Measurements from ENCODE around the gene SMIM20.

- no peak for TF ChIP-seq CTCF (IDR thresholded peaks at IDR 0.05)
- no peak for TF ChIP-seq POLR2A (IDR thresholded peaks at IDR 0.05)
These were observed 7.9 kb downstream of the SMIM20 start for GRCh38 chr4:25921922-25922321.

Data from adrenal gland (tissue), 5 donors.